A549 (cell line): Measurements from ENCODE around the gene SENP5.

ENCODE experiments used
- CBX2 ChIP-seq: fragments of 200-600 bp; sonication (generic); IDR thresholded peaks from 2 replicates; pipeline ENCODE4 v1.6.1; 2016; ENCODE audit warnings: low read depth, mild to moderate bottlenecking, borderline replicate concordance
- CTCF ChIP-seq: fragments of >200 bp; sonication (Bioruptor Twin); formaldehyde crosslinking; IDR thresholded peaks from 3 replicates; pipeline ENCODE4 v1.5.1; 2016
- EP300 ChIP-seq, 2 experiments: fragments of >200 bp; sonication (Bioruptor Twin); formaldehyde crosslinking; IDR thresholded peaks; 2 replicates in 1 of 2; 3 replicates in 1 of 2; pipeline ENCODE4 v1.6.1; 2016 to 2017
- HEYL ChIP-seq: fragments of 250-450 bp; sonication (Bioruptor Pico); IDR thresholded peaks from 2 replicates; pipeline ENCODE4 v1.8.0; 2021; ENCODE audit warnings: mild to moderate bottlenecking, moderate library complexity
- MYC ChIP-seq: IDR thresholded peaks from 2 replicates; pipeline ENCODE4 v1.6.1; 2012; ENCODE audit warnings: mild to moderate bottlenecking, inconsistent platforms, low read length, improper control_type of control experiment, borderline replicate concordance
- PBX3 ChIP-seq: IDR thresholded peaks from 2 replicates; pipeline ENCODE4 v1.6.1; 2012
- POLR2A ChIP-seq: IDR thresholded peaks from 2 replicates; pipeline ENCODE4 v1.6.1; 2012; ENCODE audit warnings: mild to moderate bottlenecking, low read length
- RNF2 ChIP-seq: fragments of 200-600 bp; sonication (generic); IDR thresholded peaks from 2 replicates; pipeline ENCODE4 v1.6.1; 2016; ENCODE audit warnings: low read depth, mild to moderate bottlenecking, antibody characterized with exemption, moderate library complexity, borderline replicate concordance
- SMC3 ChIP-seq: fragments of >200 bp; sonication (Bioruptor Twin); formaldehyde crosslinking; IDR thresholded peaks from 3 replicates; pipeline ENCODE4 v1.6.1; 2018; ENCODE audit warnings: inconsistent platforms

- TF ChIP-seq CBX2 (no peak), RNF2 (no peak), CTCF (no peak), EP300 (IDR thresholded peaks at IDR 0.05) (no peak), POLR2A (no peak), MYC (no peak), SMC3 (no peak), HEYL (CRISPR knock-in tag) (no peak), PBX3 (no peak)
These were observed 24.9 kb upstream of the SENP5 start for GRCh38 chr3:196842567-196843434.
